ENCODE results near the gene DCANP1.

DNA sequence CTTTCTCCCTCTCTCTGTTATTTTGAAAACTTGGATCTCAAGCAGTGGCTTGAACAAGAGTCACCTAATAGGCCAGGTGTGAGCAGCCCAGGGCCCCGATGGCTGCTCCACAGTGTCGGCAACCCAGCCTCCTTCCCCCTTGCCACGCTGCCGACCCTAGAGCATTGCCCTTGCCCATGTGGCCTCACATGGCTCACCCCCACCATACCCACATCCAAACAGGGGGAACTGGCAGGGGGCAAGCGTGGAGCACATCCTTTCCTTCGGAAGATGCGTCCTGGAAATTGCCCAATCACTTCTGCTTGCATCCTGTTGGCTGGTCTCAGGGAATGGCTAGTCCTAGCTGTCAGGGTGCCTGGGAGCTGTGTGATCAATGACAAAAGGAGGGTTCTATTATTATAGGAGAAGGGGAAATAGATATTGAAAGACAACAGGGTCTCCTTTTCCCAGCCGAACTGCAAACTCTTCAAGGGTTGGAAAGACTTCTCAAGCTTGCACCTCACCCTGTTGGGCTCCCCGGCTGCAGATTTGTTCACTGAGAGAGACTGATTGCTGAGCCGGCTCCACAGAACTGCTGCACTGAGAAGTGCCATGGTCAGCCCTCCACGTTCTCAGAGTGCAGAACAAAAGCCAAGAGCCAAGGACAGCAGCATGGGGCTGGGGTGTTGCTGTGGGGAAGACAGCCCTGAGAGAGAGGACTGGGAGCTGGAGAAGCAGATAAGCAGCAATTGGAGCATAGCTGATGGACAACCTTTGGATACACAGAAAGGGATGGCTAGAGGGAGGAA is 13.3 kb upstream of the DCANP1 start:
- TF ChIP-seq SIX5 (IDR thresholded peaks at IDR 0.05; ENCODE audit: low read depth, low read length, severe bottlenecking) (no peak), CHD2 (IDR thresholded peaks at IDR 0.05; ENCODE audit: borderline replicate concordance, low read depth, low read length) (no peak), CREB1 (IDR thresholded peaks at IDR 0.05; ENCODE audit: low read depth) (no peak), ETV6 (conservative IDR thresholded peaks at IDR 0.05 in 1 of 2, IDR thresholded peaks at IDR 0.05 in 1 of 2; ENCODE audit: borderline replicate concordance in 1 of 2, low read depth in 1 of 2) (no peak), POLR2A (IDR thresholded peaks at IDR 0.05; ENCODE audit: low read depth, low read length) (no peak), TARDBP (IDR thresholded peaks at IDR 0.05; ENCODE audit: borderline replicate concordance) (no peak)
- TF ChIP-seq, protein P1, sequence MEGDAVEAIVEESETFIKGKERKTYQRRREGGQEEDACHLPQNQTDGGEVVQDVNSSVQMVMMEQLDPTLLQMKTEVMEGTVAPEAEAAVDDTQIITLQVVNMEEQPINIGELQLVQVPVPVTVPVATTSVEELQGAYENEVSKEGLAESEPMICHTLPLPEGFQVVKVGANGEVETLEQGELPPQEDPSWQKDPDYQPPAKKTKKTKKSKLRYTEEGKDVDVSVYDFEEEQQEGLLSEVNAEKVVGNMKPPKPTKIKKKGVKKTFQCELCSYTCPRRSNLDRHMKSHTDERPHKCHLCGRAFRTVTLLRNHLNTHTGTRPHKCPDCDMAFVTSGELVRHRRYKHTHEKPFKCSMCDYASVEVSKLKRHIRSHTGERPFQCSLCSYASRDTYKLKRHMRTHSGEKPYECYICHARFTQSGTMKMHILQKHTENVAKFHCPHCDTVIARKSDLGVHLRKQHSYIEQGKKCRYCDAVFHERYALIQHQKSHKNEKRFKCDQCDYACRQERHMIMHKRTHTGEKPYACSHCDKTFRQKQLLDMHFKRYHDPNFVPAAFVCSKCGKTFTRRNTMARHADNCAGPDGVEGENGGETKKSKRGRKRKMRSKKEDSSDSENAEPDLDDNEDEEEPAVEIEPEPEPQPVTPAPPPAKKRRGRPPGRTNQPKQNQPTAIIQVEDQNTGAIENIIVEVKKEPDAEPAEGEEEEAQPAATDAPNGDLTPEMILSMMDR (IDR thresholded peaks at IDR 0.05 in 2 of 3, conservative IDR thresholded peaks at IDR 0.05 in 1 of 3; ENCODE audit: control insufficient read depth in 2 of 3, extremely low read depth in 1 of 3, insufficient read depth in 1 of 3, low read depth in 3 of 3, low read length in 3 of 3): no peak
- TF ChIP-seq, protein P2, sequence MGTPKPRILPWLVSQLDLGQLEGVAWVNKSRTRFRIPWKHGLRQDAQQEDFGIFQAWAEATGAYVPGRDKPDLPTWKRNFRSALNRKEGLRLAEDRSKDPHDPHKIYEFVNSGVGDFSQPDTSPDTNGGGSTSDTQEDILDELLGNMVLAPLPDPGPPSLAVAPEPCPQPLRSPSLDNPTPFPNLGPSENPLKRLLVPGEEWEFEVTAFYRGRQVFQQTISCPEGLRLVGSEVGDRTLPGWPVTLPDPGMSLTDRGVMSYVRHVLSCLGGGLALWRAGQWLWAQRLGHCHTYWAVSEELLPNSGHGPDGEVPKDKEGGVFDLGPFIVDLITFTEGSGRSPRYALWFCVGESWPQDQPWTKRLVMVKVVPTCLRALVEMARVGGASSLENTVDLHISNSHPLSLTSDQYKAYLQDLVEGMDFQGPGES (IDR thresholded peaks at IDR 0.05): no peak

All from GM12878 (cell line).